ENCODE data around the gene WFS1.

WFS1 gene, protein sequence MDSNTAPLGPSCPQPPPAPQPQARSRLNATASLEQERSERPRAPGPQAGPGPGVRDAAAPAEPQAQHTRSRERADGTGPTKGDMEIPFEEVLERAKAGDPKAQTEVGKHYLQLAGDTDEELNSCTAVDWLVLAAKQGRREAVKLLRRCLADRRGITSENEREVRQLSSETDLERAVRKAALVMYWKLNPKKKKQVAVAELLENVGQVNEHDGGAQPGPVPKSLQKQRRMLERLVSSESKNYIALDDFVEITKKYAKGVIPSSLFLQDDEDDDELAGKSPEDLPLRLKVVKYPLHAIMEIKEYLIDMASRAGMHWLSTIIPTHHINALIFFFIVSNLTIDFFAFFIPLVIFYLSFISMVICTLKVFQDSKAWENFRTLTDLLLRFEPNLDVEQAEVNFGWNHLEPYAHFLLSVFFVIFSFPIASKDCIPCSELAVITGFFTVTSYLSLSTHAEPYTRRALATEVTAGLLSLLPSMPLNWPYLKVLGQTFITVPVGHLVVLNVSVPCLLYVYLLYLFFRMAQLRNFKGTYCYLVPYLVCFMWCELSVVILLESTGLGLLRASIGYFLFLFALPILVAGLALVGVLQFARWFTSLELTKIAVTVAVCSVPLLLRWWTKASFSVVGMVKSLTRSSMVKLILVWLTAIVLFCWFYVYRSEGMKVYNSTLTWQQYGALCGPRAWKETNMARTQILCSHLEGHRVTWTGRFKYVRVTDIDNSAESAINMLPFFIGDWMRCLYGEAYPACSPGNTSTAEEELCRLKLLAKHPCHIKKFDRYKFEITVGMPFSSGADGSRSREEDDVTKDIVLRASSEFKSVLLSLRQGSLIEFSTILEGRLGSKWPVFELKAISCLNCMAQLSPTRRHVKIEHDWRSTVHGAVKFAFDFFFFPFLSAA

DNA sequence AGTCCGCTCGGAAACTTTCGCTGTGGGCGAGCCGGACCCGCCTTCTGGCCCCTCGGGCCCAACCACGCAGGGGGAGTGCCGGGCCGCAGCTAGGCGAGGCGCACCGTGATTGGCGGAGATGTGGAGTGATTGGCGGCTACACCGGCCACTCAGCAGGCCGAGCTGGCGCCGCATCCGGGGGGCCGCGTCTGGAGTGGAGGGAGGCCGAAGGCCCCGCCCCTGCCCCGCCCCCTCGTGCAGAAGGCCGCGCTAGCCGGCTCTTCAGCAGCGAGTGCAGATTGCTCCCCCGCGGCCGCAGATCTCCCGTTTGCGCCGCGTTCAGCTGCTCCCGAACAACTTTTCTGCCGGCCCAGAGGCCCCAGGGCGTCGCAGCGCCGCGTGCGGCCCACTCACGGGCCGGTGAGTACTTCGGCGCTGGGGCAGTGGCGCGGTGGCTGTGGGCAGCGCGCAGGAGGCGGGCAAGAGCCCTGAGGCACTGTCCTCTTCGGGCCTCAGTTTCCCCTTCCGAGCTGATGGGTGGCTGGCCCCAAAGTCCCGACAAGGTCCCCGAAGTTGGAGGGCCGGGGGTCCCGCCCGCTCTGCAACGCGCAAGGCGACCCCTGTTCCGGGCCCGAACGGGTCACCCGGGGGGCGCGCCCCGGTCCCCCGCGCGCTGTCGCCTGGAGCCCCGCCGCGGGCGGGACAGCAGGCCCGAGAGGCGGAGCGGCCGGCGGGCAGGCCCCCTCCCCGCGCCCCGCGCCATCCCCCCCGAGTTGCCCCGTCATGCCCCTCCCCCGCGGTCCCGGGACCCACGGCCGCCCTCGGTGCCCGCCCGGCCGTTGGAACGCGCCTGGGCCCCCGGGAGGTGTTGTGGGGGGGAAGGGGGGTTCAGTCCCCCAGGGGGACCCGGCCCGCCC is at the start of gene WFS1:
Gene WFS1, plus strand, starts transcription at position 235 of the 896 bp plus-strand sequence. CDS start 7,606 bp downstream, outside the sequence.
- peak; percentile 97 to 98 for DNase-seq (ENCODE audit: low read depth in 1 of 2, low spot score in 1 of 2)

DNA sequence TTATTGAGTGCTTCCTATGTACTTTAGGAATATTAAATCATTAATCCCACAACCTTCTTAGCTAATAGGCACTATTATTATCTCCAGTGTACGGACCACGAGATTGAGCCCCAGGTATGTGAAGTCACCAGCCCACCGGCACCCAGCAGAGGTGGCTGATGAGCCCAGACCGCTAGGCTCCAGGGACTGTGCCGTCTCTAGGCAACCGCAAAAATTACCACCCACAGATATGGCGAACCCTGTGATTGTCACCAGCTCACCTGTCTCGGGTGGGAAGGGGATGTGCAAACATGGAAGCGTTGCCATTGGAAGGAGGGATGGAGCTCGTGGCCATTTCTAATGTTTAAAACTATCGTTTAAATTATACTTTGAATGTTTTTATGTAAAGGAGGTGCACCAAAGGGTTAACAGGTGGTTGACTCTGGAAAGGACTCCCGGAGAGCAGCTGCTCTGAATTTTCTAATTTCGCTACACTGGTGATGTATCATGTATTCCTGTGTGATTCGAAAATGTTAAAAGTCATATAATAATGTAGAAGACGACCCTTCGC is 48.3 kb upstream of the WFS1 start:
- no peak for DNase-seq (ENCODE audit: low read depth in 1 of 2, low spot score in 1 of 2)

DNA sequence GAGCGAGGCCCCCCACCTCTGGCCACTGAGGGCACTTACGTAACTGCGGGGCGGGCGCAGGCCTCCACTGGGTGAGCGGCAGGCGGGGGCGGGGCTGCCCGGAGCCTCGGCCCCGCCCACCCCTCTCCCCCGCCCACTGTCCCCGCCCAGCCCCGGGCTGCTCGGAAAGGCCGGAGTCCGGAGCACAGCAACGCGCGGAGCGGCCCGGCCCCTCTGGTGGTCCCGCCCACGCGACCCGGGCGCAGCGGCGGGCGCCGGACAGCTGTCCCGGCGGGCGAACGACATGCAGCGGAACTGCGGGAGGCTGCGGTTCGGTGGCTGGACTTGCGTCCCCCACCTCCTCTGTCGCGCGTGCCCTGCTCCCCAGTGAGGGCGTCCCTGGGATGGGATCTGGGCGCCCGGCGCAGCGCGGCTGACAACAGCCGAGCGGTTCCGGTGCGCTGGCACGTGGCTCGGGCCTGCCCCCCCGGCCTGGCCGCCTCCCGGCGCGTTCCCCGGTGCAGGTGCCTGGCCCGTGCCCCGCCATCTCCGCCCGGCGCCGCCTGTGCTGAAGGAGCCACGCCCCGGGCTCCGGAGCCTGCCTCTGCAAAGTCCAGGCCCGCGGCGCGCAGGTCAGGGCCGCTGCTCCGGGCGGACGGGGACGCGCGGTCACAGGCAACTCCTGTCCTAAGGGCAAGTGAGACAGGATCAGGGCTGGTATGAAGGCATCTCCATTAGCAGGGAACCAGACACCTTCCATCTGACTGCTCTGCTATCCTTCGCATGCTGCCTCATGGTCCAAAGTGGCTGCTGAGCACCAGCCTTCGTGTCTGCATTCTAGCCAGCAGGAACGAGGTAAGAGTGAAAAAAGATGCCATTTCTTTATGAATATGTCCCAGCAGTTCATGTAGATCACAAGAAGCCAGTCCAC is 47.5 kb upstream of the WFS1 start:
- DNase-seq (ENCODE audit: low read depth in 1 of 2, low spot score in 1 of 2), result no peak

DNA sequence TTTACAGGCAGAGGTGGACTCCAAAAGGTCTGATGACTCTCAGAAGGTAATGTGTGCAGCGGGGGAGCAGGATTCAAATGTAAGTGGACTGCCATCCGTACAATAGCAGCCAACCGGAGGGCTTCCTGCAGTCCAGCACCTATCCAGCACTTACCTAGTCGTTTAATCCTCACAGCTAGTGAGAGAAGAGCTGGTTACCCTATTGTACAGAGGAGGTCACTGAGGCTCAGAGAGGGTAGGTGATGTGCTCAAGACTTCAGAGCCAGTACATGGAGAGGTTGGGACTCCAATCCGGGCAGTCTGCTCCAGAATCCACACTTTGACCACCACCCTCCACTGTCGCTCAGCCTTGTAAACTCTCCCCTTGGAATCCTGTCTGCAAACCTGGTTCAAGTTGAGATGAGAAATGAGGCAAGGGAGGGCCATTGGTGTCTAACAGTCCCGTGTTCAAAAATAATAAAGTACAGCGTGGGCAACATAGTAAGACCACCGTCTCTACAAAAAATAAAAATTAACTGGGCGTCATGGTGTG is 46.8 kb upstream of the WFS1 start:
- DNase-seq (ENCODE audit: low read depth in 1 of 2, low spot score in 1 of 2), result no peak

DNA sequence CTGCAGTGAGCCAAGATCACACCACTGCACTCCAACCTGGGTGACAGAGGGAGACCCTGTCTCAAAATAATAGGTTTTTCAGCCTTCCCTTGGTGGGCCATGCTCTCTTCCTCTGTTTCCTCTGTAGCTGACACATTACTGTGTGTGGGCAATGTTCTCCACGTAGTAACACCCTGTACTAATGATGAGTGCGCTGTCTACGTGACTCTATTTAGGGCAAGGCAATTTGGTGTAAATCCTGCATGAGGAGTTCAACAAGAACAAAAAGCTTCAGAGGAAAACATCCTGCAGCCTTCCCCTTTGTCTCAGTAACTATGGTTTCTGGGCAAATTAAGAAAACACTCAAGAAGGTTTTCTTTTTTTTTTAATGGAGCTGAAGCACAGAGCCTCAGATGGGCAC is 44.9 kb upstream of the WFS1 start:
- DNase-seq (ENCODE audit: low read depth in 1 of 2, low spot score in 1 of 2), result no peak

DNA sequence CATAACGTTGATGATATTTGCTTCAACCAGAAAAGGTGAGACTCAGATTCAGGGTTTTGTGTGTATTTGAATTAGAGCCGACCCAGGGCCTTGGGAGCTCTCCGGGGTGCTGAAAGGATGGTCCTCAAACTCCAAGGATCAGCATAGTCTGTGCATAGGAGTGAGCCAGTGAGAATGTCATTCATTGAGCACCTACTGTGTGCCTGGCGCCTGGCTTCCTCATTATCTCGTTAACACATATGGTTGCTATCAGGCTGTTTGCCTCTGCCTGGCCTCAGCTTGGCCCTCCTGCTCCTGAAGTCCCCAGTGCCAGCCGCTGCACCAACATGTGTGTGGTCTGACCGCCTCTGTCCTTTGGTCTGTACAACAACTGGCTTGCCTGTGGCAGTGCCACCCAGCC is 44.2 kb upstream of the WFS1 start:
- DNase-seq (ENCODE audit: low read depth in 1 of 2, low spot score in 1 of 2), result no peak

DNA sequence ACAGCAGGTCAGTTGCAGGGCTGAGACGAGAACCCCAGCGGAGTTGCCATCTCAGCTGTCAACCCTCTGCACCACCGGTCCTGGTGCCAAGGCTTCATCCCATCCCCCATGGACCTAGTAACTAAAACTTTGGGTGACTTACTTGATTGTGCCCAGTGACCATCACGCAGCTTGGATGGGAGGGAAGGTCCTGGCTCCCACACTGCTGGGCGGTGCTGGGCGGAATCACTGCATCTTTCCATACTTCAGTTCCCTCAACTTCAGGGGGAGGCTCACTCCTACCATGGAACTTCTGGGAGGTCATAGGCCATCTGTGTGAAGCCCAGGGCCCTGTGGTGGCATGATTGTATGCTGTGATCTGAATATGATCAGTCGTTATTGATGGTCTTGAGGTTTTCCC is 43.1 kb upstream of the WFS1 start:
- no peak for DNase-seq (ENCODE audit: low read depth in 1 of 2, low spot score in 1 of 2)

DNA sequence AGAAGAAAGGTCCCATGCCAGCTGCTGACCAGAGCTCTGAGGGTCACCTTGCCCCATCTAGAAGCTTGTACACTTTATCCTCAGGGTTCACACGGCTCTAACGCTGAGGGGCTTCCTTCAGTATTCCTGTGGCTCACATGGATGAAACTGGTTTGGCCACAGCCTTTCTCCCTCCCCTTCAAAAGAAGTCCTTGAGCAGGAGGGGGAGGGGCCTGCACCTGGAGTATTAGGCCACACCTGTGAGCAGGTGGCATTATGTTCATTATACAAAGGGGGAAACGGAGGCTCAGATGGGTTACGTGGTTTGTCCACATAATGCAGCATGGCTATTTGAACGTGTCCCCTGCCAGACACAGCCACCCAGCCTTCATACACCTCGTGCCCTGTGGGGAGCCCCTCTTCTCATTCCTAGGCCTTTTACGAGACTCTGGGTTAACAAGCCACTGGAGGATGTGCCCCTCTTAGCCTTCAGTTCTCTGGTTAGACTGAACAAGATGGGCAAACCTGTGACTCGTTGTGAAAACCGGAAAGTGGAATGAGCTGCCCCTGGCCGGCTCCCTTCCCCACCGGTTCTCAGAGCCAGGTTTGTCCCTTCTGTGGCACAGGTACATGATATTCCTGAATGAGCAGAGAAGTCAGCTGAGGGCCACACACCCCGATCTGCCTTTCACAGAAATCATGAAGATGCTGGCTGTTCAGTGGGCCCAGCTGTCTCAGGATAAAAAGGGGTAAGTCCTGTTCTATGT is 42.1 kb upstream of the WFS1 start:
- no peak for DNase-seq (ENCODE audit: low read depth in 1 of 2, low spot score in 1 of 2)

DNA sequence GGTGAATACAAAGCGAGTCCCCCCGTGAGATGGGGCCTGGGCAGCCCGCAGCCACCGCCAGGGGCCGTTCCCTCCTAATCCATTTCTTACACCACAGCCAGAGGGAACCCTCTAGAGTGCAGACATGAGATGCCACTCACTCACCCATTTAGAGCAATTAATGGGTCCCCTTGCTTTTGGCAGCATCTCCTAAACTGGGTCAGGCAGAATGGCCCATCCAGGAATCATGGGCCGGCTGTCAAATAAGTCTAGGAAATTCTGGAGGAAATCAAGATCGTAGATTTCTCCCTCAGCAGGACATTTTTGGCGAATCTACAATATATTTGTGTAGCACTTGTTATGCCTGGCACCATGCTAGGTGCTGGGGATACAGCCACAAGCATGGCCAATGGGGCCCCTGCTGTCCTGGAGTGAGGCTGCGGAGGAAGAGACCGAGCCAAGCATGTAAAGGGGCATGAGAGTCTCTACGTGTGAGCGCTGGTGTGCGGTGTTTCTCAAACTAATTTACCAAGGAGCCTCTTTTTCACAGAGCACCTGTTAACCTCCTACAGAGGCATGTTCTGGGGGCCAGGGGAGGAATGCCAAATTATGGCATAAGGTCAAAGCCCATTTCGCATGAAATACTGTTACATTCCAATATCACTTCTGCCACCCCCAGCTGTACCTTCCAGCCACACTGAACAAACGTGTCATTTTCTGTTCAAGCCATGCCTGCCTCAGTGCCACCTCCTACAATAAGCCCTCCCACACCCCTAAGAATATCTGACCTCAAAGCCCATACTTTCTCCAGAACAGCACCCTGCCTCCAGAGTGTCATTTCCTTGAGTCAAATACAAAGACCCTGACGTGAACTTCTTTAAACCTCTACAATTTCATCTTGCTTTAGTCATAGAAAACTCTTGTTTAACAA is 41.2 kb upstream of the WFS1 start:
- DNase-seq (ENCODE audit: low read depth in 1 of 2, low spot score in 1 of 2), result no peak

DNA sequence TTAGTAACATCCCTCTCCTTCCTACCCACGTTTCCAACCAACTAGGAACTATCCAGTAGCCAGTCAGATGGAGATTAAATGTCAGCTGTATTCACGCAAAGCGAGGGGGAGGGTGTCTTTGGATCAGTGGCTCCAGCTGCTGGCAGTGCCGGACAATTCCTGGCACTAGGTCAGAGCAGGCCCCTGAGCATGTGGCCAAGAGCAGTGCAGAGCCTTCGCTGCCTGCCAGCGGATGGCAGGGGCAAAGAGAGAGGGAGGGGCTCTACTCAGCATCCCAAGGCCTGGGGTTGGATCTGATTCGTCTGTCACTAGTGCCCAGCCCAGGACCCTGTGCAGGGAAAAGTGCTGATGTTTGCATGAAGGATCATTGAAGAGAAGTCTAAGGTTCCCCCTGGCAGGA is 40.6 kb upstream of the WFS1 start:
- DNase-seq (ENCODE audit: low read depth in 1 of 2, low spot score in 1 of 2), result no peak

DNA sequence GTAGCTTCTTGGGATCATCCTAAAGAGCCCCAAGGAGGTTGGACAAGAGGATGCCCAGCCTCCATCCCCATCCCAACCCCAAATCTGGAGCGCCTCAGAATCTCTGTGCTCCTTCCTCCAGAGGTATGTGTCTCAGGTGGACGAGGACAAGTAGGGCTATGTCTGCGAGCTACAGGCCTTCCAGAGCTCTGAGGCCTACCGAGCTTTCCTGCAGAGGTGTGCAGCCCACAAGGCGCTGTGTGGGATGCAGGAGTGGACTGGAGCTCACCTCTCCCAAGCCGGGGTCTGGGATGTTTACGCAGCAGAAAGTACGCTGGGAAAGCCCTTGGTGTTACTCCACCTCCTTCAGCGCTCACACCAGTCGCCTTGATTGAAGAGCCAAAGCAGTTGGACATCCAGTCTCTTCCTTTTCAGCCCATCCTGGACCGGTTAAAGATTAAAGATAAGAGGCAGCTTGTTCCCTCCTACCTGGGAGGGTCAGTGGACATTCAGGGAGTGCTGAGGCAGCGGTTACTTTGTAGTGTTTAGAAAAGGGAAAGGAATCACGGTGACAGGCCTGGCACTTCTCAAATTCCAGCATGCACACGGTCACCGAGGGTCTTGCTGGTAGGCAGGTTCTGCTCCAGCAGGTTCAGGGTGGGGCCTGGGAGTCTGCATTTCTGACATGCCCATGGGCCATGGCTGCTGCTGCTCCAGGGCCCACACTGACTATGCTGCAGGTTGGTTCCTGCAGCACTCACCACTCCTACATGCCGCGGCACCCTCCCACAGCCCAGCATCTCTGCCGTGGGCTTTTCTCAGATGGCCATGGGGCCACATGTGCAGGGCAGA is 39.8 kb upstream of the WFS1 start:
- DNase-seq (ENCODE audit: low read depth in 1 of 2, low spot score in 1 of 2), result no peak

DNA sequence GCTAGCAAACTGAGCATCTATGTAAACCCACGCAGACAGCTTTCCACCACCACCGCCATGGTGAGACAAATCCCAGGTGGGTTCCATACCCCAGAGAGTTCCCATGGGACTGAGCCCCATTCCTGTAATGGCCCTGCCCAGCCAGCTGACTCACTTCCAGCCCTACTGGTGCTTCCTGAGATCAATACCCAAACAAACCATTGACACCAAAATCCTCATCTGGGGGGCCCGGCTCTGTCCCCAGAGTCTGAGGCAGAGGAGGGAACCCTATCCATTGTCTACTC is 39.2 kb upstream of the WFS1 start:
- no peak for DNase-seq (ENCODE audit: low read depth in 1 of 2, low spot score in 1 of 2)

DNA sequence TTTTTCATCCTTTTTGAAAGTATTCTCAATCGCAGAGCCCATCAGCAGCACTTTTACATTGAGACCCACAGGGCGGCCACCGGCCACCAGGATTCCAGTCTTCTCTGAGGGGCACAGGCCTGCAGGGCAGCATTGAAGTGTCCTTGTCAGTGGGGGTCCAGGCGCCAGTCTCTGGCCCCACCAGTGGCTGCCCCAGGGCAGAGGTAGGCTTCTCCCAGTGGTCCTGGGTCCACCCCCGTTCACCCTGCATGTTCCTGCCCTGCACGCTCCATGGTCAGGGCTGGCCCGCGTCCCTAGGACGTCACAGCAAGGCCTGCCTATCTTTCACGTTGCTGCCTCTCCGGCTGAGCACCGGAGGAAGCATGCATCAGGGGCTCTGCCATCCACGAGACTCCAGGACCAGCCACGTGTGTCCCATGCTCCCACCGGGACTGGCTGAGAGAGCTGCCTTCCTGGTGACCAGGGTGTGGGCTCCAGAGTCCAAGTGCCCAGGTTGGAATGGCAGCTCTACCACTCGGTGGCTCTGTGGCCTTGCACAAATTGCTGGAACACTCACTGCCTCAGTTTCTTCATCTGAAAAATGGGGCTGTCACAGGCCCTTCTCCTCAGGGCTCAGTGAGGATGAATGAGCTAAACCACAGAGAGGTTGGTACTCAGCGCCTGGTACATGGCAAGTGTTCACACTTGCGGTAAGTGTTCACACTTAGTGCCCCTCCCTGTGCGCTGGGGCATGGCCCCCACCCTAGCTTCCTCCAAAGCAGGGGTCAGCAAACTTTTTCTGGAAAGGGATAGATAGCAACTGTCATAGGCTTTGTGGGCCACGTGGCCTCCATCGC is 38.6 kb upstream of the WFS1 start:
- no peak for DNase-seq (ENCODE audit: low read depth in 1 of 2, low spot score in 1 of 2)

DNA sequence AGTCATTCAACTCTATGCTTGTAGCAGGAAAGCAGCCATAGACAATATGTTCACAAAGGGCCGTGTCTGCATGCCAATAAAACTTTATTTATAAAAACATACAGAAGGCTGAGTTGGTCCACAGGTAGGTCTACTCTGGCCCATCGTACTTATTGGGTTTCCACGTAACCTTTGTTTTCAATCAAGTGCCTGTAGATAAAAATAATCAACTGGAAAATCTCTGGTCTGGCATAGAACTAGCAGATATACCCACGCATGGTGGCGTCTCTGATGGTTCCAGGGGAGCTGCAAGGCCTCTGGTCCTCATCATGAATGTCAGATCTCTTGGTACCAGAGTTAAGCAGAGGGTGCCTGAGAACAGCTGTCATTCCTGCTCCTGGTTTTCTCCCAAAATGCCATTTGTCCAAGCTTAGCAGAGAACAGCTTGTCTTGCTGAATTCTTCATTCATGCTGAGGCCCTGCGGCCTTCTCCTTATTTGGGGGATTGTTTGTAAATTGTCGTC is 37.9 kb upstream of the WFS1 start:
- DNase-seq (ENCODE audit: low read depth in 1 of 2, low spot score in 1 of 2), result no peak

DNA sequence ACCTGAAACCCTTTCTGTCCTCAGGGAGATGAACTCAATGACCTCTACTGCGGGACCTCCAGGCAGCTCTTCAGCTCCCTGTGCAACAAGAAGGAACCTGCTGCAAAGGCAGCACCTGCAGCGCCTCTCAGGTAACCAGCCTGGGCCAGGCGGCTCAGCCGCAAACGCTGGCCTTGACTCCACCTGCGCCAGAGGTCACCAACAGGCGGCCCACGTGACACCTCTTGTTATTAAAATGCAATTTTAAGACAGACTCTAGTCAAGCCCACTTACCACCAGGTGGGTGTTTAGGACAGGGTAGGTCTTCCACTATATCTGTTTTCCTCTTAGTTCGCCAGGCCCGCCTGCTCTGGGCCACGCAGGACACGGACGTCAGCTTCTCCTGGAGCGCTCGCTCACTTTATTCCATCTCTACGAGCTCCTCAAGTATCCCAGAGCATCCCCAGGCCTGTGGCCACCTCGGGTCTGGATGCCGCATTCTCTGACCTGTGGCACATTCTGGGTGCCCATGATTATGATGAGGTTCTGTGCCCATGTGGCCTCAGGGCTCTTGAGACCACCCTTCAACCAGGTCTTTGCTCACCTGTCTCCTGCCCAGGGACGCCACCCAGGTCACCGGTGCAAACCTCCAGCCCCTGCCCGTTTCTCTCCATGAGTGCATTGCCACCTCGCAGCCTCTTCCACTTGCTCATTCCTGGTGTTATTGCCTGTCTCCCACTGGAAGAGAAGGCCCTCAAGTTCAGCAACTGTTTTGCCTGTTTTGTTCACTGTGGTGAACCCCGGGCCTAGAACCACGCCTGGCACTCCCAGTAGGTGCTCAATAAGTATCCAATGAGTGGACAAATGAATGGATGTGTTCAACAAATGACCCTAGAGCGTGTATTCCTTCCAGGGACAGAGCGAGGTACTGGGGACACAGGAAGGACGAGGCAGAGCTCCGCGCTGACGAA is 36.5 kb upstream of the WFS1 start:
- DNase-seq (ENCODE audit: low read depth in 1 of 2, low spot score in 1 of 2), result no peak

All from stimulated activated CD4-positive, alpha-beta T cell treated with anti-CD3 and anti-CD28 coated beads, Interleukin-15, amount 100 ng/mL, for 1 hour (primary cell).